ENCODE measurements around the gene SPTSSA. TPM values are rescaled to one million over a fixed set of nuclear protein-coding genes. Genes with fewer than 3 reads are reported as not detected.
"Not testable (repeated sequence)": the region's sequence is repeated elsewhere in the genome, so short reads cannot be mapped to it uniquely, and the experiment has no call there.

Gene SPTSSA
- total RNA-seq, 1 donor from 2014 or later = 16.5 TPM

DNA sequence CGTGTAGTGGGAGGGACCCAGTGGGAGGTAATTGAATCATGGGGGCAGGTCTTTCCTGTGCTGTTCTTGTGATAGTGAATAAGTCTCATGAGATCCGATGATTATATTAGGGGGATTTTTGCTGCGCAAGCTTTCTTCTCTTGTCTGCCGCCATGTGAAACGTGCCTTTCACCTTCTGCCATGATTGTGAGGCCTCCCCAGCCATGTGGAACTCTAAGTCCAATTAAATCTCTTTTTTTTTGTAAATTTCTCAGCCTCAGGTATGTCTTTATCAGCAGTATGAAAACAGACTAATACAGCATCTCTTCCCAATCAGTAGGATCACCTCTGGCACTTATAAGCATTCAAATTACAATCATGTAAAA is 34.0 kb downstream of the SPTSSA start:
- DNase-seq (ENCODE audit: low read depth in 2 of 2) = not testable (repeated sequence)

DNA sequence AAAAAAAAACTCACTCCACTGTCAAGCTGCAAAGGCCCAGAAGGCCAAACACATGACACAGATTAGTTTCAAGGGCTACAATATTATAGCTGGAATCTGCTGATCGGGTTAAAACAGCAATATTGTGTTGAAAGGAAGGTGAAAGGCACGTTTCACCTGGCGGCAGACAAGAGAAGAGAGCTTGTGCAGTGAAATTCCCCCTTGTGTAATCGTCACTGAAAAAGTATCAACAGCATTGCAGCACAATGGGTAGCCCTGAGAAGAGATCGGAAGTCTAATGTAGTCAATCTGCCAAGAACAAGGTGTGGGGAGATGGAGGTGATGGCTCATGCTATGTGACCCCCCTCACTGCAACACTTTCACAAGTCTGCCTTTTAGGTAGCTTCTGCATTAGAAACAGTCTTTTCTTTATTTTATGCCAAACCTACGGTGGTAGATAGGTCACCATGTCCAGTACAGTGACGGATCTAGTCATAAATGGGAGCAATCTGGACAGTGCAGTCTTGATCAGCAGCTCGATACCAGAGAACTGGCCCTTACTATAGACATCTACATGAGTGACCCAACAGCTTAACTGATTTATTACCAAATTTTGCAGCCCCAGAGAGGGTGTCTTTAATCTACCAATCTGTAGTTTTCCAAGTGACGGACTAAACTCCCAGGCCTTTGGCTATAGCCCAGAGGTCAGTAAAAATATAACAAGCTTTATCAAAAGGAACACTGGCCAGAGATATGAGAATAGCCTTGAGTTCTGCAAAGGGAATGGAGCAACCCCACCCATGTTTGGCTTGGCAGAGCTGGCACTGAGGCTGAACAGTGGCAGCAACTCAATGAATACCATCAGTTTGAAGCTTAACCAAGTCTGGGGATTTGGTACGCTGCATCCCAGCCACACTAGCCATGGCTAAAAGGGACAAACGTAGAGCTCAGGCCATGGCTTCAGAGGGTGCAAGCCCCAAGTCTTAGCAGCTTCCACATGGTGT is 35.4 kb downstream of the SPTSSA start:
- no peak for DNase-seq (ENCODE audit: low read depth in 2 of 2)

DNA sequence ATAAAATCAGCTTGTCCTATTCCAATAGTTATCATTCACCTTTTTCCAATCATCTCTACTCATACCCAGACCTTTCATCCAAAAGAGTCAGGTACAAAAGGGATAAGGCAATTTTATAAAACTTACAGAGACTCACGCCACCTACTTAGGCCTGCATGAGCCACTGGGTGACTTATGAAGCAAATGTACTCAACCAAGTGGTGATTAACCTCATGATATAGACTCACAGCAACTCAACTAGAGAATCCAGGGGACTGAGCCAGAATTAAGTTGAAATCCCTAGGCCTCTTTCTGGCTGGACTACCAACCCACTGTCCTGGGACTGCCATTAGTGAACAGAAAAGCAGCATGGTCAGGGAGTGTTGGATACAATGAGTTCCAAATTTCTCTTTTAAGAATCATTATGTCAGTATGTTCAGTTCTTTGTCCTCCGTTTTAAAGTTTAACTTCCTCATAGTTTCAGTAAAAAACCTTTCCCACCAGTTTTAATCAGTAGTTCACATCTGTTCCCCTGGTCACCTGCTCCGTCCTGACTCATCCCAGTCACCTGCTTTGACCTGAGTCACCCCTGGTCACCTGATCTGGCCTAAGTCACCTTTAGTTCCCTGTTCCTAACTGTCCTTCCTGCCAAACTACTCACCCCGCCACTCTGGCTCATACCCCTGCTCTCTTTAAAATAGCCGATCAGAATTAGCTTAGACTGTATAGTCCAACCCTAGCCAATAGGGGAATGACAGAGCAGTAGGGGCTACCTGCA is 36.8 kb downstream of the SPTSSA start:
- DNase-seq (ENCODE audit: low read depth in 2 of 2) = no peak

DNA sequence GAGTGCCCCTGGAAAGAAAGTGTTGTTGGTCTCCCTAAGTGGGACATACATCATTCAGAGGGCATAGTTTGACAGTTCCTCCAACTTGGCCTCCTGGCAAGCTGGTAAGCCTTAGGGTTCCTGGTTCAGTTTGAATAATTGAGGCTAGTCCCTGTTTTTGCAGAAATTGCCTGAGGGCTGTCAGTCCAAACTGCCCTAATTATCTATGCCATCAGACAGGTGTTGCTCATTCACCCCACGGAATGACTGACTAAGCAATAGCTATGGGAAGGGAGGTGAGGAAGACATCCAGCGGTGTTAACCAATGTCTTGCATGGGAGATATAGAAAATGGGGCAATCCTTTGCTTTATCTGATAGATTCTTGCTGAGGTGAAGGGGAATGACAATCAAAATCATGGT is 37.6 kb downstream of the SPTSSA start:
- no peak for DNase-seq (ENCODE audit: low read depth in 2 of 2)

DNA sequence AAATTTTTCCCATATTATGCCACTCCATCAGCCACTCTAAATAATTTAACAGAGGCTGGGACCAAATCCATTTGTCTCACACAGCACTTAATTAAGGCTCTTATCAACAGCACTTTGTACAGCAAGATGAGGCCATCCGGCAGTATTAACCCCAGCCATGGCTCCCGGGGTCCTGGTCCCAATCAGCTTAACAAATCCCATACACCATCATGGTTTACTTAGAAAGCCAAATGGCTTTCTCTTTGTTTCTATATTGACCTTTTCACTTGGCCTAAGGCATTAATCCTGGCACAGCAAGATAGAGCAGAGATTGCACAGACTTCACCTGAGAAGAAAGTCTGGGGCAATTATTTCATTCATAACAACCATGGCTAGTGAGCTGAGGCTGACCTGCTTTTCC is 38.6 kb downstream of the SPTSSA start:
- DNase-seq (ENCODE audit: low read depth in 2 of 2) = no peak

DNA sequence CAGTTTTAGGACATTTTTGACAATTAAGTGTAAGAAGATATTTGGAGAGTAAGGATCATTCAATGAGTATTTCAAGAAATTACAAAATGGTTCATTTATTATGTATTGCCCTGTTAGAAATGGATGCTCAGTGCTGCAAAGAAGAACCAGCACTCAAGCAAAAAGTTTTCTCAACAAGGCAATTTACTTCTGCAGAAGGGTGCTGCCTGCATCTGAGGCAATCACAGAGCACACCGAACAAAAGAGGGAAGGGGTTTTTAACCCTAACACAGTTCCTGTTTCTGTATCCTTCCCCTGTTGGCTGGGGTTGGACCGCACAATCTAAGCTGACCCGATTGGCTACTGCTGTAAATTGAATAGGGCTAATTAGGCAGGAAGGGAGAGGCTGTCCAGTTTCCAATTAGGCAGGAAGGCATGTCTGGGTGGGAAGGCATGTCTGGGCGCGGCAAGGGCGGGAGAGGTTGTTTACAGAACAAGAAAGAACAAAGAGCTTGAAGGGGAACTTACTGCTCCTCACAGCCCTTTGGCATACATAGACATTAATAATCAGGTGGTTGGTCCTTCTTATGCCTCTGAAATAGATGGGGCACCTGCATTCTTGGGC is 41.4 kb downstream of the SPTSSA start:
- DNase-seq (ENCODE audit: low read depth in 2 of 2) = no peak

DNA sequence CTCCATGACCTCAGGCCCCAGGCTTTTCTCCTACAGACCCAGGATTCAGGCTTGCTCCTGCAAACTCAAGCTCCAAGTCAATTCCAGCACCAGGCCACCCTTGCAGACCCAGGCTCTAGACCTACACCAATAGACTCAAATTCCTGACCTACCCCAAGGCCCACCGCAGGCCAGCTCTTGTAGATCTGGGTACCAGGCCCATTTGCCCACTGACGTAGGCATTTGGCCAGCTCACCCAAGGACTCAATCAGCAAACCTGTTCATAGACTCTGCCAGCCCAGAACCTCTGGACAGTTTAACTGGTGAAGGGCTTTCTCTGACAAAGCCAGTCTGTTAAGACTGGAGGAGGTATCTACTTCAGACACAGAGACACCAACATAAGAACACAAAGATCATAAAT is 52.3 kb downstream of the SPTSSA start:
- DNase-seq (ENCODE audit: low read depth in 2 of 2) = no peak

DNA sequence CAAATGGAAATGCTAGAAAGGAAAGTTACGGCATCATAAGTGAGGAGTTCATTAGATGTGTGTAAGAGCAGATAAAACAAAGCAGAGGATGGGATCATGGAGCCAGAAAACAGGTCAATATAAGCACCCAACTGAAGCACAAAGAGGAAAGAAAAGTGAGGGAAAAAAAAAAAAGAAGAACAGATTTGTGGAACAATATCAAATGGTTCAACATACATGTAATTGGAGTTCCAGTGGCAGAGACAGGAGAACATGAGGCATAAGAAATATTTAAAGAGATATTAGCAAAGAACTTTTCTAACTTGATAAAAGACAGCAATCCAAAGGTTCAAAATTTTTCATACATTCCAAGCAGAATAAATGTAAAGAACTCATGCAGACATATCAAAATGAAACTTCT is 54.1 kb downstream of the SPTSSA start:
- no peak for DNase-seq (ENCODE audit: low read depth in 2 of 2)

DNA sequence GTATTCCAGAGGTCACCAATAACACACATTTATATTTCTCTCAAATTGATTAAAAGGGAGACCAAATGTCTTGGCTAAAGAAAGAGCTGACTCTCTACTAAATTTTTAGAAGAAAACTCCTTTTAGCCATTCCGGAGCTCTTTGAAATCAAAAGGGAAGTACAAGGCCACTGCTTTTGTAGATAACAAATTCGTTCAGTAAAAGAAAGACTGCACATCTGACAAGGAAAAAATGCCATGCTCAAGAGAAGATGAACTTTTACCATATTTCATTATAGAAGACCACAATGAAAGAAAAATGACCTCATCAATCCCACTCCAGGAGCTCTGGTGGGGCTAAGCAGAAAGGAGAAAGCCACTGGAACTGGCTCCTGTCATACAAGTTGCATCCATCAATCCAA is 57.6 kb downstream of the SPTSSA start:
- no peak for DNase-seq (ENCODE audit: low read depth in 2 of 2)

DNA sequence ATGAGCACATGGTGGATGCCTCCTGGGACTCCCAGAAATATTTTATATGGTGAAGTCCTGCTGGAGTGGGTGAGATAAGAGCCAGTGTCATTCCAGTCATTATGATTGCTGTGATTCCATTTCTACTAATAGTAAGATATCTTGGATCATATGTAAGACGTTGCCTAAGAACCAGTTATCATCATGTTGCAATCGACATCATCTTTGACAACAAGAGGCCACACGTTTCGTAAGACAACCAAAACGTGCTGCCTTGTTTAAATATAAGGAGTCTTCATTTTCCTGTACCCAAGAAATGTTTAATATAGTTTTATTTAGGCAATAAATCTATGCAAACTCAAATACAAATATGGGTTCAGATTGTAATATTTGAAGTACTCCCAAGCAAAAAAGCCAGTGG is 58.4 kb downstream of the SPTSSA start:
- DNase-seq (ENCODE audit: low read depth in 2 of 2) = no peak

DNA sequence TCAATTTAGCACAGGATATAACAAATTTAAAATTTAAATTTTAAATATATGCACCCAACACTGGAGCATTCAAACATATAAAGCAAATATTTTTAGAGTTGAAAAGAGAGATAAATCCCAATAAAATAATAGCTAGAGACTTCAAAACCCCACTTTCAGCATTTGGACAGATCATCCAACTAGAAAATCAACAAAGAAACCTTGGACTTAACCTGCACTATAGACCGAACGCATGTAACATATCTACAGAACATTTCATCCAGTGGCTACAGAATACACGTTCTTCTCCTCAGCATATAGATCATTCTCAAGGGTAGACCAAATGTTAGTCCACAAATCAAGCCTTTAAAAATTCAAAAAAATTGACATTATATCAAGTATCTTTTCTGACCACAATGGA is 64.0 kb downstream of the SPTSSA start:
- DNase-seq (ENCODE audit: low read depth in 2 of 2) = peak in 1 of 2 donors; percentile 7

DNA sequence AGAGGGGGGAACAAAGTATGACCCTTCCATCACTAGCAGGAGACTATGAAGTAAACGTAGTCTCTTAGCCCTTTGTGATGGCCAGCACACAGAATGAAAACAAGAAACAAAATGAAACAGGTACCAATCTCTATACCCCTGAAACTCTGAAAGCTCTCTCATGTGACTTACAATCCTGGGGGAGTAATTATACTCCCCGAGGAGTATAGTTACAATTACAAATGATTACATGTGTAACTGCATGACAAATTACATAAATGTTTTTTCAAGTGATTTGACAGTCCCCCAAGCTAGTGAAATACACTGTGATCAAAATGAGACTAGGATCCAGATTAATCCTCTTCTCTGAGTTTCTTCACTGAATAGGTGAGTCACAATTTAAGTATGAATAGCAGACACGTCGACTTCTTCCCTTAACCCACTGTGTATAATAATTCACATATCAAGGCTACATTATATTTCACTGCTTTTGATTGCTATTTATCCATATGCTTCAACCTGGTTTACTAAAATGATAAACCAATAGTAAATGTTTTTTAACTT is 74.0 kb downstream of the SPTSSA start:
- no peak for DNase-seq (ENCODE audit: low read depth in 2 of 2)

DNA sequence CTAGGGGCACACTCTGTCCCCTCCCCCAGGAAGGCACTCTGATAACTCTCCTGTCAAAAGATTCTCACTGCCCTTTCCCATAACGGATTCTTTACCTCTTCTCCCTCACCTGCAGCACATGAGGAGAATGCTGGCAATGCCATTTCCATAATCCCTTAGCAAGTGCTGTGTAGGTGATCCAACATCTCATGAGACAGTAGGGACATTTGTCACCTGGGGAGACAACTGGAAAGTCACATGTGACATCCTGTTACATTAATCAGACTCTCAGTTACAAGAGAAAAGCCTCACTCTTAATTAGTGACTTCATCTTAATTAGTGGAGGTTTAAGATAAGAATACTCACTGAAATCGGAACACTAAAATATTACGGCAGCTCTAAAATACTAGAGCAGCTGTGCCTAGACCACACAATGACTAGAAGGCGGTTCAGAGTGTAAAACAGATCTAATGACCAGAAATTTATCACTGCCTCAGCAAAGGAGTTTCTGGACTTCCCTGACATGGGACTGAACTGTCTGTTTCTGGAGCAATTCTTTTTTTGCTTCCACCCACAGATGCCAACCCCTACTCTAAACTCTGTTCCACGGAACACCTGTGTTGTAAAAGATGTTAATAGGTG is 75.1 kb downstream of the SPTSSA start:
- DNase-seq (ENCODE audit: low read depth in 2 of 2) = no peak

DNA sequence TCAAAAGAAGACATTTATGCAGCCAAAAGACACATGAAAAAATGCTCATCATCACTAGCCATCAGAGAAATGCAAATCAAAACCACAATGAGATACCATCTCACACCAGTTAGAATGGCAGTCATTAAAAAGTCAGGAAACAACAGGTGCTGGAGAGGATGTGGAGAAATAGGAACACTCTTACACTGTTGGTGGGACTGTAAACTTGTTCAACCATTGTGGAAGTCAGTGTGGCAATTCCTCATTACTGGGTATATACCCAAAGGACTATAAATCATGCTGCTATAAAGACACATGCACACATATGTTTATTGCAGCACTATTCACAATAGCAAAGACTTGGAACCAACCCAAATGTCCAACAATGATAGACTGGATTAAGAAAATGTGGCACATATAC is 76.2 kb downstream of the SPTSSA start:
- DNase-seq (ENCODE audit: low read depth in 2 of 2) = not testable (repeated sequence)

DNA sequence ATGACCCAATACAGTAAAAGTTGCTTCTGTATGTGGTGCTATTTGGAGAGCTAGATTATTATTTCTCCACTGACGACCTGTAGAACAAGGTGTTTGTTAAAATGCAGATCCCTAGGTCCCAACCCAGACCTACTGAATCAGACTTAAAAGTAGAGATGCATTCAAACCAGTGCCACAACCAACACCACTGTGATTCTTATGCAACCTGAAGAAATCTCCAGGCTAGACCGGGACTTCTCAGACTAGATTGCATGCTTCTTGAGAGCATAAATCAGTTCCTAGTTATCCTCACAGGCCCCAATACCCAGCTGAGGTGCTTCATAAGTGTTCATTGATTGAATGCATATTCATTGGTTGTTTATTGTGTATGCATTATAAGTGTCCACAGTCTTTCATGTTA is 78.2 kb downstream of the SPTSSA start:
- DNase-seq (ENCODE audit: low read depth in 2 of 2) = no peak

Other genes with a start within 250 kb of the SPTSSA start
- gene EAPP, start 77.5 kb upstream of the SPTSSA start, total RNA-seq = 33.8 and 44.2 TPM in 2 replicates
- 57.9 and 64.9 TPM in 2 replicates for gene SNX6, start 167.9 kb upstream of the SPTSSA start, total RNA-seq